Left ventricle myocardium inferior (tissue), 1 donor: ENCODE measurements around the gene UVRAG. TPM values are rescaled to one million over a fixed set of nuclear protein-coding genes. Genes with fewer than 3 reads are reported as not detected.

Experiments used
- DNase-seq: peaks from one replicate; pipeline ENCODE4 v3.0.0-alpha.2; 2020
- H3K27ac ChIP-seq: fragments of 200-600 bp; replicated peaks from 2 replicates; pipeline ENCODE4 v1.8.0; 2021
- H3K27me3 ChIP-seq: fragments of 200-600 bp; 2 replicates; pipeline ENCODE4 v1.8.0; 2021; ENCODE audit warnings: low read depth
- H3K36me3 ChIP-seq: fragments of 200-600 bp; 2 replicates; pipeline ENCODE4 v1.8.0; 2021
- H3K4me1 ChIP-seq: fragments of 200-600 bp; 2 replicates; pipeline ENCODE4 v1.8.0; 2021
- H3K4me3 ChIP-seq: fragments of 200-600 bp; 2 replicates; pipeline ENCODE4 v1.8.0; 2021; ENCODE audit warnings: mild to moderate bottlenecking, moderate library complexity
- H3K9me3 ChIP-seq: fragments of 200-600 bp; replicated peaks from 2 replicates; pipeline ENCODE4 v1.8.0; 2021
- intact Hi-C: fragments of 100-400 bp; cut with micrococcal nuclease; formaldehyde crosslinking; loops from one replicate; pipeline ENCODE4 v1.11.0; 2022
- total RNA-seq: library from RNA; stranded (reverse); fragmentation: NEBNext Ultra II Directional; extraction: Animal tissue kit (Norgen Biotek cat#: 25700); gene quantifications from one replicate; pipeline ENCODE4 v1.2.1, GENCODE V29; 2021
- TF ChIP-seq, protein P1 (sequence below): fragments of 200-600 bp; IDR thresholded peaks from 2 replicates; pipeline ENCODE4 v1.8.0; 2021; ENCODE audit warnings: antibody characterized with exemption, mild to moderate bottlenecking, borderline replicate concordance
- donor health status: DM: no; HTN: yes; CAD: no; lungs with severe emphysema.

UVRAG gene
- total RNA-seq, 1 donor from 2014 or later, result 11.4 TPM

DNA sequence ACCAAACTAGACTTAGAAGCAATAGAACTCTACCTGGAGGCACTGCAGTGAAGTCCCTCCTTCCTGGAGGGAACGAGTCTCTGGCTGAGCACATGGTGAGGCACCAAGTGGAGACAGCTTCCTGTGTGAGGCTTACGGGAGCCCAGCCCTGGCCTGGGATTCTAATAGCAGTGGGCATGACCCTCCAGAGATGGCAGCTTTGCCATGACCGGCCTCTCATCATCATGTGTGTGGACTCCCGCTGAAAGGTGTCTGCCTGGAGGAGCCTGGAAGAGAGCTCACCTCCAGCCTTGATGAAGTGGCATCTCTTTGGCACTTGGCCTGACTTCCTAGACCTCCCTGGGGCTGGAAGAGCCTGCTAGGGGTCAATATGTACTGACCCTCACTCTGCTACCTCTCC is 38.5 kb upstream of the UVRAG start:
- H3K27ac ChIP-seq, result no peak overlapping the region
- intact Hi-C loops, result no loop called here
- TF ChIP-seq, protein P1, sequence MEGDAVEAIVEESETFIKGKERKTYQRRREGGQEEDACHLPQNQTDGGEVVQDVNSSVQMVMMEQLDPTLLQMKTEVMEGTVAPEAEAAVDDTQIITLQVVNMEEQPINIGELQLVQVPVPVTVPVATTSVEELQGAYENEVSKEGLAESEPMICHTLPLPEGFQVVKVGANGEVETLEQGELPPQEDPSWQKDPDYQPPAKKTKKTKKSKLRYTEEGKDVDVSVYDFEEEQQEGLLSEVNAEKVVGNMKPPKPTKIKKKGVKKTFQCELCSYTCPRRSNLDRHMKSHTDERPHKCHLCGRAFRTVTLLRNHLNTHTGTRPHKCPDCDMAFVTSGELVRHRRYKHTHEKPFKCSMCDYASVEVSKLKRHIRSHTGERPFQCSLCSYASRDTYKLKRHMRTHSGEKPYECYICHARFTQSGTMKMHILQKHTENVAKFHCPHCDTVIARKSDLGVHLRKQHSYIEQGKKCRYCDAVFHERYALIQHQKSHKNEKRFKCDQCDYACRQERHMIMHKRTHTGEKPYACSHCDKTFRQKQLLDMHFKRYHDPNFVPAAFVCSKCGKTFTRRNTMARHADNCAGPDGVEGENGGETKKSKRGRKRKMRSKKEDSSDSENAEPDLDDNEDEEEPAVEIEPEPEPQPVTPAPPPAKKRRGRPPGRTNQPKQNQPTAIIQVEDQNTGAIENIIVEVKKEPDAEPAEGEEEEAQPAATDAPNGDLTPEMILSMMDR, result no peak
- no peak overlapping the region for H3K4me3 ChIP-seq
- no peaks in the 10 kb centered on the region for H3K4me1 ChIP-seq
- DNase-seq, result no peak
- no peaks in the 10 kb centered on the region for H3K27me3 ChIP-seq
- H3K36me3 ChIP-seq, result no peaks in the 10 kb centered on the region
- H3K9me3 ChIP-seq, result no peaks in the 10 kb centered on the region

DNA sequence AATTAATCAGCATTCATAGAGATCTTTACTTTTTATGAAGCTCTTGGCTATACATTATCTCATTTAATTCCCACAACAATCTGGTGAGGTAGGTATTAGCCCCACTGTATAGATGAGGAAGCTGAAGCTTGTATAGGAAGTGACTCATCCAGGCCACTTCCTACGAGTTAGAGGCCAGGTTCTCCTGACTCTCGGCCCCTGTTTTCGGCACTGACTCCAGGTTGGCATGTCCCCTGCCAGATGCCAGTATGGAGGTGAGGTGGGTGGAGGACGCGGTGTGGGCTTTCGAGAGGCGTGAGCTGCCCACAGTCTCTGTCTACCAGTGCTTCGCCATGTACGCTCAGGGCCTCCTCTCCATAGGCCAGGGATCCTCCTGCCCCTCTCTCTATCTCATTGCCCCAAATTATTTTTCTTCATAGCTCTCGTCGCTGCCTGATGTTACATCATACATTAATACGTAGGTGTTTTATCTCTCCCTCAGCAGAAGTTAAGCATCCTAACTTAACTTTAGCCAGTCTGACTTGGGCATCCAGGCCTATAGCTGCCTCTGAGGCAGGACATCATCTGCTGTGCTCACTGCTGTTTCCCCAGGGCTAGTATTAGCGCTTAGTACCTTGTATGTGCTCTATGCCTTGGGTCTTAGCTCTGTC is 37.4 kb upstream of the UVRAG start:
- Histone ChIP-seq H3K36me3 (no peaks in the 10 kb centered on the region), H3K27ac (no peak overlapping the region), H3K4me3 (no peak overlapping the region), H3K9me3 (no peaks in the 10 kb centered on the region), H3K4me1 (no peaks in the 10 kb centered on the region), H3K27me3 (no peaks in the 10 kb centered on the region)
- DNase-seq, result no peak
- TF ChIP-seq, protein P1, result no peak
- intact Hi-C loops, result no loop called here

GRCh38 chr11:75778962-75779361 is 36.0 kb upstream of the UVRAG start:
- H3K27ac ChIP-seq, result no peak overlapping the region
- intact Hi-C loops, result no loop called here
- H3K36me3 ChIP-seq, result no peaks in the 10 kb centered on the region
- DNase-seq, result no peak
- H3K27me3 ChIP-seq, result no peaks in the 10 kb centered on the region
- TF ChIP-seq, protein P1, result no peak
- H3K4me1 ChIP-seq, result no peaks in the 10 kb centered on the region
- H3K9me3 ChIP-seq, result no peaks in the 10 kb centered on the region
- H3K4me3 ChIP-seq, result no peak overlapping the region

GRCh38 chr11:75779960-75780359 is 35.0 kb upstream of the UVRAG start:
- Histone ChIP-seq H3K4me3 (no peak overlapping the region), H3K36me3 (no peaks in the 10 kb centered on the region), H3K27ac (no peak overlapping the region), H3K27me3 (no peaks in the 10 kb centered on the region), H3K4me1 (no peaks in the 10 kb centered on the region), H3K9me3 (no peaks in the 10 kb centered on the region)
- DNase-seq, result no peak
- TF ChIP-seq, protein P1, result no peak
- intact Hi-C loops, result no loop called here

GRCh38 chr11:75780888-75781287 is 34.1 kb upstream of the UVRAG start:
- intact Hi-C loops, result no loop called here
- TF ChIP-seq, protein P1, result no peak
- H3K27ac ChIP-seq, result no peak overlapping the region
- H3K9me3 ChIP-seq, result no peaks in the 10 kb centered on the region
- H3K4me1 ChIP-seq, result no peaks in the 10 kb centered on the region
- H3K27me3 ChIP-seq, result no peaks in the 10 kb centered on the region
- no peak overlapping the region for H3K4me3 ChIP-seq
- no peak for DNase-seq
- no peaks in the 10 kb centered on the region for H3K36me3 ChIP-seq

GRCh38 chr11:75781296-75781695 is 33.7 kb upstream of the UVRAG start:
- H3K4me3 ChIP-seq, result no peak overlapping the region
- TF ChIP-seq, protein P1, result no peak
- H3K36me3 ChIP-seq, result no peaks in the 10 kb centered on the region
- H3K27me3 ChIP-seq, result no peaks in the 10 kb centered on the region
- intact Hi-C loops, result no loop called here
- no peak overlapping the region for H3K27ac ChIP-seq
- H3K4me1 ChIP-seq, result no peaks in the 10 kb centered on the region
- H3K9me3 ChIP-seq, result no peaks in the 10 kb centered on the region
- DNase-seq, result no peak
